Naive thymus-derived CD8-positive, alpha-beta T cell (primary cell): Measurements from ENCODE around the gene FBXL17. TPM values are rescaled to one million over a fixed set of nuclear protein-coding genes. Genes with fewer than 3 reads are reported as not detected.
"Not testable (repeated sequence)": the region's sequence is repeated elsewhere in the genome, so short reads cannot be mapped to it uniquely, and the experiment has no call there.

Experiments
- ATAC-seq, 2 donors: fragments of 150-1000 bp; cut with Tn5 transposase in 1 of 2; sonication (Bioruptor Pico), chemical (Tn5 transposase) in 1 of 2; 1 replicate in 1 of 2; 2 replicates in 1 of 2; pipeline ENCODE4 v1.10.0; 2021; ENCODE audit warnings: mild to moderate bottlenecking in 2 of 2, moderate library complexity in 2 of 2
- POLR2A ChIA-PET: fragments of 350-600 bp; sonication (Branson Sonifier 250); formaldehyde crosslinking; loops from one replicate; lab custom pipeline; 2021; ENCODE audit warnings: antibody characterized with exemption; lab: Charles Lee
- DNase-seq, 10 donors: peaks; one replicate each; pipeline versions ENCODE4 v3.0.0 to v3.0.0-alpha.2; 2020 to 2022
- H3K27ac Mint-ChIP-seq, 10 donors: one replicate each; pipeline ENCODE4 v1.8.0; 2020 to 2022; ENCODE audit warnings: mild to moderate bottlenecking in 10 of 10, mixed read lengths in 10 of 10, moderate library complexity in 4 of 10, inconsistent platforms in 1 of 10
- H3K27me3 Mint-ChIP-seq, 5 donors: one replicate each; pipeline ENCODE4 v1.8.0; 2021 to 2022; ENCODE audit warnings: mixed read lengths in 5 of 5
- H3K36me3 Mint-ChIP-seq, 3 donors: one replicate each; pipeline ENCODE4 v1.8.0; 2020 to 2022; ENCODE audit warnings: mixed read lengths in 3 of 3, mild to moderate bottlenecking in 2 of 3, inconsistent platforms in 1 of 3
- H3K4me1 Mint-ChIP-seq, 4 donors: one replicate each; pipeline ENCODE4 v1.8.0; 2021 to 2022; ENCODE audit warnings: mixed read lengths in 4 of 4
- H3K4me3 Mint-ChIP-seq, 10 donors: one replicate each; pipeline ENCODE4 v1.8.0; 2020 to 2022; ENCODE audit warnings: mild to moderate bottlenecking in 10 of 10, mixed read lengths in 10 of 10, moderate library complexity in 6 of 10, inconsistent platforms in 1 of 10
- H3K9me3 Mint-ChIP-seq, 9 donors: one replicate each; pipeline ENCODE4 v1.8.0; 2020 to 2022; ENCODE audit warnings: mixed read lengths in 9 of 9, mild to moderate bottlenecking in 3 of 9, inconsistent platforms in 1 of 9, moderate library complexity in 1 of 9
- polyA plus RNA-seq, 3 donors: library from polyadenylated mRNA; unstranded; fragments of 300-500 nt; fragmentation: Illumina TruSeq; gene quantifications; one replicate each; pipeline ENCODE4 v1.2.3, GENCODE V29; 2021
- total RNA-seq, 8 experiments: library from RNA in 2 of 8; stranded (reverse) in 2 of 8; gene quantifications; one replicate each; pipeline ENCODE4 v1.2.3 and lab custom pipeline; 2021 to 2026

The FBXL17 gene
- total and polyA plus RNA-seq, 5 experiments from 2014 or later: 4.6 to 25.1 (median 5.0) TPM

GRCh38 chr5:108164574-108164973 is 217.3 kb downstream of the FBXL17 start:
- Mint-ChIP-seq H3K9me3 (no peaks in the 10 kb centered on the region), H3K36me3 (peaks cover 0 to 17% (median 12%) of the 10 kb centered on the region in 3 donors), H3K27ac (no peak overlapping the region), H3K27me3 (no peaks in the 10 kb centered on the region), H3K4me1 (no peaks in the 10 kb centered on the region), H3K4me3 (no peak overlapping the region)
- ATAC-seq (no peak), DNase-seq (no peak)
- POLR2A ChIA-PET: no interaction called here

GRCh38 chr5:108152854-108153253 is 229.0 kb downstream of the FBXL17 start:
- H3K9me3 Mint-ChIP-seq, H3K27ac Mint-ChIP-seq, DNase-seq, H3K4me3 Mint-ChIP-seq, ATAC-seq, H3K27me3 Mint-ChIP-seq, POLR2A ChIA-PET: not testable (repeated sequence)
- H3K4me1 Mint-ChIP-seq: peaks cover 0 to 11% (median 1%) of the 10 kb centered on the region in 4 donors
- peaks cover 8 to 20% (median 12%) of the 10 kb centered on the region in 3 donors for H3K36me3 Mint-ChIP-seq

GRCh38 chr5:108149369-108149768 is 232.5 kb downstream of the FBXL17 start:
- no peak for DNase-seq
- no peak overlapping the region for H3K27ac Mint-ChIP-seq
- peaks cover 0 to 11% (median 6%) of the 10 kb centered on the region in 4 donors for H3K4me1 Mint-ChIP-seq
- POLR2A ChIA-PET: no interaction called here
- peaks cover 17 to 40% (median 30%) of the 10 kb centered on the region in 3 donors for H3K36me3 Mint-ChIP-seq
- no peak overlapping the region for H3K4me3 Mint-ChIP-seq
- peaks cover 0 to 9% (median 0%) of the 10 kb centered on the region in 9 donors for H3K9me3 Mint-ChIP-seq
- H3K27me3 Mint-ChIP-seq: no peaks in the 10 kb centered on the region
- ATAC-seq: no peak

GRCh38 chr5:108148715-108149139 is 233.2 kb downstream of the FBXL17 start:
- H3K27me3 Mint-ChIP-seq: no peaks in the 10 kb centered on the region
- no peak overlapping the region for H3K4me3 Mint-ChIP-seq
- POLR2A ChIA-PET: no interaction called here
- peaks cover 13 to 36% (median 26%) of the 10 kb centered on the region in 3 donors for H3K36me3 Mint-ChIP-seq
- H3K27ac Mint-ChIP-seq: no peak overlapping the region
- H3K4me1 Mint-ChIP-seq: peaks cover 0 to 11% (median 5%) of the 10 kb centered on the region in 4 donors
- DNase-seq (no peak), ATAC-seq (no peak)
- peaks cover 0 to 9% (median 0%) of the 10 kb centered on the region in 9 donors for H3K9me3 Mint-ChIP-seq

GRCh38 chr5:108146222-108146621 is 235.7 kb downstream of the FBXL17 start:
- POLR2A ChIA-PET: no interaction called here
- ATAC-seq: no peak

GRCh38 chr5:108145351-108145750 is 236.5 kb downstream of the FBXL17 start:
- Mint-ChIP-seq H3K9me3 (no peaks in the 10 kb centered on the region), H3K4me1 (peaks cover 0 to 6% (median 4%) of the 10 kb centered on the region in 4 donors), H3K36me3 (peaks cover 9 to 30% (median 24%) of the 10 kb centered on the region in 3 donors), H3K27me3 (no peaks in the 10 kb centered on the region), H3K27ac (no peak overlapping the region), H3K4me3 (no peak overlapping the region)
- DNase-seq (no peak), ATAC-seq (no peak)
- POLR2A ChIA-PET: no interaction called here

More at GRCh38 chr5:108146222-108146621, 235.7 kb downstream of the FBXL17 start:
- Mint-ChIP-seq H3K27me3 (no peaks in the 10 kb centered on the region), H3K4me3 (no peak overlapping the region), H3K27ac (peak overlapping the region in 1 of 10 donors; percentile 8), H3K9me3 (no peaks in the 10 kb centered on the region), H3K36me3 (peaks cover 9 to 30% (median 24%) of the 10 kb centered on the region in 3 donors), H3K4me1 (peaks cover 0 to 6% (median 4%) of the 10 kb centered on the region in 4 donors)
- no peak for DNase-seq

GRCh38 chr5:108144332-108144731 is 237.6 kb downstream of the FBXL17 start:
- H3K27me3 Mint-ChIP-seq: no peaks in the 10 kb centered on the region
- H3K36me3 Mint-ChIP-seq: peaks cover 9 to 30% (median 24%) of the 10 kb centered on the region in 3 donors
- H3K4me3 Mint-ChIP-seq: no peak overlapping the region
- peaks cover 0 to 6% (median 3%) of the 10 kb centered on the region in 4 donors for H3K4me1 Mint-ChIP-seq
- POLR2A ChIA-PET: no interaction called here
- H3K27ac Mint-ChIP-seq: no peak overlapping the region
- DNase-seq (no peak), ATAC-seq (no peak)
- no peaks in the 10 kb centered on the region for H3K9me3 Mint-ChIP-seq

- peaks cover 0 to 6% (median 2%) of the 10 kb centered on the region in 4 donors for H3K4me1 Mint-ChIP-seq
- H3K9me3 Mint-ChIP-seq: no peaks in the 10 kb centered on the region
- no peaks in the 10 kb centered on the region for H3K27me3 Mint-ChIP-seq
- no peak overlapping the region for H3K27ac Mint-ChIP-seq
- no peak overlapping the region for H3K4me3 Mint-ChIP-seq
- peaks cover 9 to 30% (median 24%) of the 10 kb centered on the region in 3 donors for H3K36me3 Mint-ChIP-seq
- DNase-seq: no peak
- ATAC-seq: no peak
- POLR2A ChIA-PET: no interaction called here
Observed at GRCh38 chr5:108143581-108143980, 238.3 kb downstream of the FBXL17 start.

GRCh38 chr5:108141676-108142075 is 240.2 kb downstream of the FBXL17 start:
- Mint-ChIP-seq H3K4me3 (no peak overlapping the region), H3K36me3 (peaks cover 9 to 22% (median 16%) of the 10 kb centered on the region in 3 donors)

GRCh38 chr5:108136493-108136892 is 245.4 kb downstream of the FBXL17 start:
- no peak for DNase-seq
- POLR2A ChIA-PET: no interaction called here
- no peaks in the 10 kb centered on the region for H3K4me1 Mint-ChIP-seq
- H3K27me3 Mint-ChIP-seq: no peaks in the 10 kb centered on the region
- H3K27ac Mint-ChIP-seq: no peak overlapping the region
- ATAC-seq: no peak
- no peak overlapping the region for H3K4me3 Mint-ChIP-seq
- no peaks in the 10 kb centered on the region for H3K9me3 Mint-ChIP-seq
- H3K36me3 Mint-ChIP-seq: peaks cover 0 to 10% (median 4%) of the 10 kb centered on the region in 3 donors

More at GRCh38 chr5:108141676-108142075, 240.2 kb downstream of the FBXL17 start:
- DNase-seq: no peak
- H3K4me1 Mint-ChIP-seq: peaks cover 0 to 4% (median 2%) of the 10 kb centered on the region in 4 donors
- POLR2A ChIA-PET: no interaction called here
- no peak overlapping the region for H3K27ac Mint-ChIP-seq
- no peaks in the 10 kb centered on the region for H3K27me3 Mint-ChIP-seq
- H3K9me3 Mint-ChIP-seq: no peaks in the 10 kb centered on the region
- ATAC-seq: no peak

- Mint-ChIP-seq H3K4me3 (no peak overlapping the region), H3K9me3 (no peaks in the 10 kb centered on the region), H3K36me3 (peaks cover 0 to 6% (median 0%) of the 10 kb centered on the region in 3 donors), H3K4me1 (no peaks in the 10 kb centered on the region), H3K27ac (no peak overlapping the region), H3K27me3 (no peaks in the 10 kb centered on the region)
- ATAC-seq (no peak), DNase-seq (no peak)
- POLR2A ChIA-PET: no interaction called here
Observed at GRCh38 chr5:108129129-108129528, 252.8 kb downstream of the FBXL17 start.

GRCh38 chr5:108125771-108126511 is 256.0 kb downstream of the FBXL17 start:
- POLR2A ChIA-PET: no interaction called here
- Mint-ChIP-seq H3K27me3 (no peaks in the 10 kb centered on the region), H3K36me3 (peaks cover 0 to 2% (median 0%) of the 10 kb centered on the region in 3 donors), H3K4me3 (no peak overlapping the region), H3K4me1 (peaks cover 0 to 2% (median 0%) of the 10 kb centered on the region in 4 donors), H3K9me3 (no peaks in the 10 kb centered on the region), H3K27ac (no peak overlapping the region)
- DNase-seq: no peak
- no peak for ATAC-seq

GRCh38 chr5:108124596-108124995 is 257.3 kb downstream of the FBXL17 start:
- POLR2A ChIA-PET: no interaction called here

More at GRCh38 chr5:108124596-108124995, 257.3 kb downstream of the FBXL17 start:
- H3K9me3 Mint-ChIP-seq: no peaks in the 10 kb centered on the region
- H3K4me1 Mint-ChIP-seq: peaks cover 0 to 2% (median 0%) of the 10 kb centered on the region in 4 donors
- no peaks in the 10 kb centered on the region for H3K27me3 Mint-ChIP-seq
- DNase-seq (no peak), ATAC-seq (no peak)
- H3K36me3 Mint-ChIP-seq: peaks cover 0 to 8% (median 6%) of the 10 kb centered on the region in 3 donors
- no peak overlapping the region for H3K4me3 Mint-ChIP-seq
- no peak overlapping the region for H3K27ac Mint-ChIP-seq
